RPMI7951 (cell line): ENCODE measurements around the gene MCF2L. TPM values are rescaled to one million over a fixed set of nuclear protein-coding genes. Genes with fewer than 3 reads are reported as not detected.

ENCODE experiments used
- DNase-seq: peaks from one replicate; pipeline ENCODE4 v3.0.0-alpha.2; 2012; ENCODE audit warnings: low read depth
- total RNA-seq: library from RNA; depleted of rRNA; stranded (reverse); fragments of >200 nt; shearing (Covaris generic); gene quantifications from 2 replicates; pipeline ENCODE4 v1.2.3, GENCODE V29; 2014; rRNA removed

The MCF2L gene
- total RNA-seq, 1 experiment from 2014 or later = 4.8 TPM

DNA sequence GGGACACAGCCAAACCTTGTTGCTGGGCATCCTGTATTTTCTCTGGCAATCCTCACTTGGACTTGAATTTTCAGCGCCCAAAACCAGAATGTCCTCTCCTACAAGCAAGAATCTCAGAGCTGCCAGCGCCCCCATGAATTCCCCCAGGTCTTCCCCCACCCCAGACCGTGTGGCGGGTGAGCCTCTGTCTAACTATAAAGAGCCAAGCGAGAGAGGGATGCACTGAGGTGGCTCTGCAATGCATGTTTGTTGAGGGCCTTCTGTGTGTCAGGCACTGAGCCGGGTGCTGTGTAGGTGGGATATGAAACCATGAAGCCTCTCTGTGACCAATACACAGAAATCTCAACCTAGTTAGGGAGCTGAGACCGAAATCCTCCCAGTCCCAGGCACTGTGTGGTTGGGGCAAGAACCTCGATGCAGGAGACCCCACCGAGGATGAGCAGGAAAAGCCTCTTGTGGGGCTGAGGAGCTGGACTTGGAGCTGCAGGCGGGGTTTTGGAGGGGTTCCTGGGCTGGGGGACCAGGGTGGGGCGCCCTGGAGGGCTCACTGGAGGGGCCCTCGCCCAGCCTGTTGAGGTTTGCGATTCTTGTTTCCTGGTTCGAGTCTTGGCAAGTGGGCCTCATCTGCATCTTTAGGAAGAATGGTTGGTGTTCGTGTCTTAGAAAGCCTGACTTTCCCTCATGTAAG, 177.0 kb downstream of the MCF2L start:
- no peak for DNase-seq

DNA sequence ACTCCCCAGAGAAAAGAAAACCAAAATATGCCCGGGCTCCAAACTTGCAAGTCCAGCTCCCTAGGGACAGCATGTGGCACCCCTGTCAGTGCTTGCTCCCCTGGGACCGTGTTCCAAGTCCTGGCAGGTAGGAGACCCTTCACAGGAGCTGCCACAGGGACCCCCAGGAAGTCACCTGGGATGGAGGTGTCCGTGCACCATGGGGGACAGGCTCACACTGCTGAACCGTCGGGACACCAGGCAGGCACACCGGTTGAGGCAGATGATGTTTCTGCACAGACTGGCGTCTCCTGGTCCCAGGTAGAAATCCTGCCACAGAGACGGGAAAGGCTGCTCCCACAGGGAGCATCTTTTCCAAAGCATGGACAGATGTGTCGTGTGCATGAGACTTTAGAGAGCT, 177.7 kb downstream of the MCF2L start:
- DNase-seq = no peak

DNA sequence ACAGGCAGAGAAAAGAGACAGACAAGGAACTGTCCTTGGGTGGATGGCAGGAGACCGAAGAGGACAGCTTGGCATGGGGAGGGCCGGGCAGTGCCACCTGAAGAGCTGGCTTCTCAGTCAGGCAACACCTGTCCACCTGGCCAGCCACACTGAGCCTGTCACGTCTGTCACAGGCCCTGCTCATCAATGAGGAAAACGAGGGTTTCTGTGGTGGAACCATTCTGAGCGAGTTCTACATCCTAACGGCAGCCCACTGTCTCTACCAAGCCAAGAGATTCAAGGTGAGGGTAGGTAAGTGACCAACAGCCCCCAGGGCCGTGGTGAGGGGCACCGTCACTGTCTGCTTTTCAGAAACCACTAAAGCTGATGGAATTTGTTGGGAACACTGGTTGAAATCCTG, 178.2 kb downstream of the MCF2L start:
- no peak for DNase-seq

- no peak for DNase-seq
These were observed 179.4 kb downstream of the MCF2L start for GRCh38 chr13:113148407-113148806.

DNA sequence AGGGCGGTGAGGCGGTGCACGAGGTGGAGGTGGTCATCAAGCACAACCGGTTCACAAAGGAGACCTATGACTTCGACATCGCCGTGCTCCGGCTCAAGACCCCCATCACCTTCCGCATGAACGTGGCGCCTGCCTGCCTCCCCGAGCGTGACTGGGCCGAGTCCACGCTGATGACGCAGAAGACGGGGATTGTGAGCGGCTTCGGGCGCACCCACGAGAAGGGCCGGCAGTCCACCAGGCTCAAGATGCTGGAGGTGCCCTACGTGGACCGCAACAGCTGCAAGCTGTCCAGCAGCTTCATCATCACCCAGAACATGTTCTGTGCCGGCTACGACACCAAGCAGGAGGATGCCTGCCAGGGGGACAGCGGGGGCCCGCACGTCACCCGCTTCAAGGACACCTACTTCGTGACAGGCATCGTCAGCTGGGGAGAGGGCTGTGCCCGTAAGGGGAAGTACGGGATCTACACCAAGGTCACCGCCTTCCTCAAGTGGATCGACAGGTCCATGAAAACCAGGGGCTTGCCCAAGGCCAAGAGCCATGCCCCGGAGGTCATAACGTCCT, 180.0 kb downstream of the MCF2L start:
- DNase-seq = no peak

Other genes with a start within 250 kb of the MCF2L start
- gene F7, start 136.6 kb downstream of the MCF2L start, total RNA-seq = not detected in 2 replicates
- not detected in 2 replicates for gene F10, start 153.6 kb downstream of the MCF2L start, total RNA-seq
- not detected in 2 replicates for gene PROZ, start 189.4 kb downstream of the MCF2L start, total RNA-seq
- gene PCID2, start 239.5 kb downstream of the MCF2L start, total RNA-seq = 50.4 and 55.3 TPM in 2 replicates
- 69.4 and 72.4 TPM in 2 replicates for gene CUL4A, start 240.4 kb downstream of the MCF2L start, total RNA-seq